ENCODE results near the gene CFAP92.

Gene CFAP92

GRCh38 chr3:129038121-129038855 is 44.4 kb upstream of the CFAP92 start:
- ATAC-seq: no peak
- TF ChIP-seq TCF4 (CRISPR knock-in tag; IDR thresholded peaks at IDR 0.05; ENCODE audit: borderline replicate concordance) (no peak), PATZ1 (CRISPR knock-in tag; IDR thresholded peaks at IDR 0.05; ENCODE audit: borderline replicate concordance) (no peak), OSR1 (CRISPR knock-in tag; IDR thresholded peaks at IDR 0.05) (no peak), TSHZ2 (CRISPR knock-in tag; IDR thresholded peaks at IDR 0.05) (no peak), CREB5 (CRISPR knock-in tag; IDR thresholded peaks at IDR 0.05; ENCODE audit: low read depth) (no peak), ARNTL (CRISPR knock-in tag; IDR thresholded peaks at IDR 0.05; ENCODE audit: borderline replicate concordance, low read depth) (no peak), ZNF565 (CRISPR knock-in tag; conservative IDR thresholded peaks at IDR 0.05; ENCODE audit: low read depth) (no peak), ZC3H10 (CRISPR knock-in tag; IDR thresholded peaks at IDR 0.05) (no peak), CSDC2 (CRISPR knock-in tag; IDR thresholded peaks at IDR 0.05) (no peak), ESRRG (CRISPR knock-in tag; IDR thresholded peaks at IDR 0.05) (no peak), ISL1 (CRISPR knock-in tag; IDR thresholded peaks at IDR 0.05) (no peak)

GRCh38 chr3:129037093-129037419 is 43.2 kb upstream of the CFAP92 start:
- ATAC-seq: no peak
- TF ChIP-seq ESRRG (CRISPR knock-in tag; IDR thresholded peaks at IDR 0.05): no peak
- no peak for TF ChIP-seq OSR1 (CRISPR knock-in tag; IDR thresholded peaks at IDR 0.05)
- no peak for TF ChIP-seq PATZ1 (CRISPR knock-in tag; IDR thresholded peaks at IDR 0.05; ENCODE audit: borderline replicate concordance)
- TF ChIP-seq ISL1 (CRISPR knock-in tag; IDR thresholded peaks at IDR 0.05): no peak
- no peak for TF ChIP-seq ZNF565 (CRISPR knock-in tag; conservative IDR thresholded peaks at IDR 0.05; ENCODE audit: low read depth)
- no peak for TF ChIP-seq ARNTL (CRISPR knock-in tag; IDR thresholded peaks at IDR 0.05; ENCODE audit: borderline replicate concordance, low read depth)
- TF ChIP-seq ZC3H10 (CRISPR knock-in tag; IDR thresholded peaks at IDR 0.05): no peak
- TF ChIP-seq ZNF8 (CRISPR knock-in tag; IDR thresholded peaks at IDR 0.05): no peak
- no peak for TF ChIP-seq BACH2 (CRISPR knock-in tag; IDR thresholded peaks at IDR 0.05; ENCODE audit: borderline replicate concordance)
- no peak for TF ChIP-seq GLIS3 (CRISPR knock-in tag; IDR thresholded peaks at IDR 0.05)
- no peak for TF ChIP-seq TCF4 (CRISPR knock-in tag; IDR thresholded peaks at IDR 0.05; ENCODE audit: borderline replicate concordance)
- TF ChIP-seq CSDC2 (CRISPR knock-in tag; IDR thresholded peaks at IDR 0.05): no peak
- no peak for TF ChIP-seq CREB5 (CRISPR knock-in tag; IDR thresholded peaks at IDR 0.05; ENCODE audit: low read depth)
- TF ChIP-seq CSRNP3 (CRISPR knock-in tag; IDR thresholded peaks at IDR 0.05): no peak
- TF ChIP-seq PPARA (CRISPR knock-in tag; IDR thresholded peaks at IDR 0.05; ENCODE audit: borderline replicate concordance): no peak
- no peak for TF ChIP-seq SNAI2 (CRISPR knock-in tag; IDR thresholded peaks at IDR 0.05)
- no peak for TF ChIP-seq ZNF70 (CRISPR knock-in tag; IDR thresholded peaks at IDR 0.05)
- no peak for TF ChIP-seq TSHZ2 (CRISPR knock-in tag; IDR thresholded peaks at IDR 0.05)
- no peak for TF ChIP-seq POU6F1 (CRISPR knock-in tag; IDR thresholded peaks at IDR 0.05; ENCODE audit: borderline replicate concordance, low read depth)
